CD4-positive, CD25-positive, alpha-beta regulatory T cell (primary cell): ENCODE results near the gene NLRC3. TPM values are rescaled to one million over a fixed set of nuclear protein-coding genes. Genes with fewer than 3 reads are reported as not detected.
A peak's percentile ranks its signal among the peaks of the same experiment; 100 is the strongest.

Experiments used
- ATAC-seq, 2 donors: fragments of 150-1000 bp; cut with Tn5 transposase; one replicate each; pipeline ENCODE4 v1.10.0; 2021; ENCODE audit warnings: low read depth in 2 of 2, moderate number of reproducible peaks in 2 of 2, moderate library complexity in 1 of 2
- DNase-seq, 3 donors: peaks; one replicate each; pipeline versions ENCODE4 v3.0.0 to v3.0.0-alpha.2; 2012 to 2022; ENCODE audit warnings: mixed read lengths in 1 of 3
- H3K27ac ChIP-seq: one replicate; pipeline ENCODE4 v1.7.0; 2013; ENCODE audit warnings: mild to moderate bottlenecking, low read length; ENCODE audit not compliant: insufficient read depth, poor library complexity, severe bottlenecking
- H3K27me3 ChIP-seq: one replicate; pipeline ENCODE4 v1.7.0; 2013; ENCODE audit warnings: low read length; ENCODE audit not compliant: control insufficient read depth, insufficient read depth
- H3K36me3 ChIP-seq: one replicate; pipeline ENCODE4 v1.7.0; 2013; ENCODE audit warnings: mild to moderate bottlenecking, low read length, moderate library complexity; ENCODE audit not compliant: control insufficient read depth, insufficient read depth
- H3K4me1 ChIP-seq: 2 replicates; pipeline ENCODE4 v1.7.0; 2013; ENCODE audit warnings: mild to moderate bottlenecking, low read length; ENCODE audit not compliant: insufficient read depth, control insufficient read depth, poor library complexity, severe bottlenecking
- H3K4me3 ChIP-seq: one replicate; pipeline ENCODE4 v1.7.0; 2013; ENCODE audit warnings: low read depth, mild to moderate bottlenecking, low read length, moderate library complexity
- H3K9me3 ChIP-seq, 2 experiments: 1 replicate in 1 of 2; 2 replicates in 1 of 2; pipeline ENCODE4 v1.7.0; 2013; ENCODE audit warnings: low read length in 2 of 2, mild to moderate bottlenecking in 1 of 2, moderate library complexity in 1 of 2; ENCODE audit not compliant: control insufficient read depth in 2 of 2
- H3K27ac Mint-ChIP-seq, 3 donors: one replicate each; pipeline ENCODE4 v1.8.0; 2020 to 2022; ENCODE audit warnings: mild to moderate bottlenecking in 3 of 3, mixed read lengths in 3 of 3, moderate library complexity in 2 of 3
- H3K27me3 Mint-ChIP-seq: one replicate; pipeline ENCODE4 v1.8.0; 2022; ENCODE audit warnings: mild to moderate bottlenecking, mixed read lengths
- H3K36me3 Mint-ChIP-seq: one replicate; pipeline ENCODE4 v1.8.0; 2020; ENCODE audit warnings: mixed read lengths
- H3K4me1 Mint-ChIP-seq, 4 donors: one replicate each; pipeline ENCODE4 v1.8.0; 2020 to 2022; ENCODE audit warnings: mixed read lengths in 4 of 4, mild to moderate bottlenecking in 1 of 4
- H3K4me3 Mint-ChIP-seq, 4 donors: one replicate each; pipeline ENCODE4 v1.8.0; 2020 to 2022; ENCODE audit warnings: mild to moderate bottlenecking in 4 of 4, mixed read lengths in 4 of 4, moderate library complexity in 3 of 4
- H3K9me3 Mint-ChIP-seq, 7 donors: one replicate each; pipeline ENCODE4 v1.8.0; 2020 to 2022; ENCODE audit warnings: mixed read lengths in 7 of 7, mild to moderate bottlenecking in 3 of 7, moderate library complexity in 2 of 7
- polyA plus RNA-seq, 4 donors: library from polyadenylated mRNA; unstranded; fragments of 300-500 nt; fragmentation: Illumina TruSeq; gene quantifications; one replicate each; pipeline ENCODE4 v1.2.3, GENCODE V29; 2021
- total RNA-seq: library from RNA; stranded (reverse); gene quantifications from one replicate; pipeline ENCODE4 v1.2.3, GENCODE V29; 2022

The NLRC3 gene
- total and polyA plus RNA-seq, 5 donors from 2014 or later, result 23.2 to 97.0 (median 28.2) TPM

DNA sequence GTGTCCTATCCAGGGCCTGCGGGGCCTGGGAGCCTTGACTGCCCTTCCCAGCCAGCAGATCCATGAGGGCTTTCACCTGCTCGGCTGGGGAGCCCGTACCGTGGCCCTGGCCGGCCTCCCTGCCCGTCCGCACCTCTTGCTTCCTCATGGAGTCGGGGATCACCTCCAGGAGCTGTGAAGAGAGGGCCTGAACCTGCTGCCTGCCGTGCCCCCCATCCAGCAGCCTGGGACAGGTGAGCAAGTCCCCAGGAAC, 12.4 kb downstream of the NLRC3 start:
- H3K4me3 ChIP-seq, result no peak overlapping the region
- no peak overlapping the region for H3K27ac Mint-ChIP-seq
- H3K4me1 Mint-ChIP-seq, result peaks cover 0 to 10% (median 2%) of the 10 kb centered on the region in 4 donors
- peaks cover 3% of the 10 kb centered on the region for H3K36me3 Mint-ChIP-seq
- no peaks in the 10 kb centered on the region for H3K9me3 Mint-ChIP-seq
- no peak overlapping the region for H3K27ac ChIP-seq
- no peaks in the 10 kb centered on the region for H3K4me1 ChIP-seq
- peaks cover 80% of the 10 kb centered on the region for H3K36me3 ChIP-seq
- ATAC-seq, result no peak
- H3K27me3 Mint-ChIP-seq, result no peaks in the 10 kb centered on the region
- no peaks in the 10 kb centered on the region for H3K9me3 ChIP-seq
- no peaks in the 10 kb centered on the region for H3K27me3 ChIP-seq
- no peak for DNase-seq
- no peak overlapping the region for H3K4me3 Mint-ChIP-seq

DNA sequence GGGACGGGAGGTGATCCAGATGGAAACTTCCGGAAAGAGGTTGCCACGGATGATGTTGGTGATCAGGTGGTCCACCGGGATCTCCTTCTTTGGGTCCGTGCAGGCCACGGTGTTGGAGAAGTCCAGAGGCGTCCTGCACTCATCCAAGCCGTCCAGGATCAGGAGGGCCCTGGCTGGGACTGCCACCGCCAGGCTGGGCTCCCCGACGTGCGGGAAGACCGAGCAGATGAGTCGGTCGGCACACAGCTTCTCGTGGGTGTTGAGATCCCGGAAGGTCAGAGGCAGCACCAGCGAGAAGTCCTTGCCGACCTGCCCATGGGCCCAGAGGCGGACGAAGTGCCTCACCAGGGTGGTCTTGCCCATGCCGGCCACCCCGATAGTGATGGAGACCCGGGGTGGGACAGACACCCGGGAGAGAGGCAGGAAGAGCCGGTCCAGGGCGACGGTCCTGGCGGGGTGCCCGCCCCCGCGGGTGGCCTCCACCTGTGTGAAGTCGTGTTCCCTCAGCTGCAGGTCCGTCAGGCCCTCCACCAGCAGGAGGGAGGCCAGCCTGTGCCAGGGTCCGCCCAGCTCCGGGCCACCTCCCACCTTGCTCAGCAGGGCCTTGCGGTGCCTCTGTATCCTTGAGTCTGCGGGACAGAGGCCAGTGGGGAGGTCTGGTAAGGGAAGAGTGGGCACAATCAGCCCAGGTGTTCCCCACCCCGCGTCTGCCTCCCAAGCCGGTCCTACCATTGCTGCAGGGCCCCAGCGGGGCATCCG, 12.9 kb downstream of the NLRC3 start:
- Histone ChIP-seq H3K9me3 (no peaks in the 10 kb centered on the region), H3K4me1 (no peaks in the 10 kb centered on the region), H3K27ac (no peak overlapping the region), H3K27me3 (no peaks in the 10 kb centered on the region), H3K4me3 (no peak overlapping the region), H3K36me3 (peaks cover 80% of the 10 kb centered on the region)
- Mint-ChIP-seq H3K9me3 (no peaks in the 10 kb centered on the region), H3K4me1 (peaks cover 0 to 7% (median 0%) of the 10 kb centered on the region in 4 donors), H3K4me3 (no peak overlapping the region), H3K27ac (no peak overlapping the region), H3K36me3 (peaks cover 3% of the 10 kb centered on the region), H3K27me3 (no peaks in the 10 kb centered on the region)
- ATAC-seq (no peak), DNase-seq (no peak)

DNA sequence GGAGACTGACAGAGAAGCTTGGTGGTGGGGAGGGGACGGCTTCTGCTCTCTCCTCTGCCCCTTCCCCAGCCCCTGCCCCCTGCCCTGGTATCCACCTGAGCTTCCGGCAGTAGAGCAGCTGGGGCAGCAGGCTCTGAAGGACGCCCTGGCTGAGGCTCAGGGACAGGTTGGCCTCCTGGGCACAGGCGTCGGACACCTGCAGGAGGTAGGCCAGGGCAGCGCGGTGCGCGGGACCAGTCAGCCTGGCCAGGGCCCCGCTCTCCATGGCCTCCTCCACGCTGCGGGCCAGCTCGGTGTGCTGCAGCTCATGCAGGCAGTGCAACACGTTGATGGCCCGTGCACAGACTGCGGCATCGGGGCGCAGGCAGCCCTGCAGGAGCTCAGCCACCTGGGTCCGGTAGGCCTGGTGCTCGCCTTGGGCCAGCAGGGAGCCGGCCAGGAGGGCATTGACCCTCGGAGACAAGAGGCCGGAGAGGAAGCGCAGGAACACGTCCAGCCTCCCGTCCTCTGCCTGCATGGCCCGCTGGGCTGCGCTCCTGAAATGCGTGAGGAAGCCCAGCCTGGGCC, 14.2 kb downstream of the NLRC3 start:
- peaks cover 86% of the 10 kb centered on the region for H3K36me3 ChIP-seq
- peaks cover 8% of the 10 kb centered on the region for H3K36me3 Mint-ChIP-seq
- no peak for ATAC-seq

DNA sequence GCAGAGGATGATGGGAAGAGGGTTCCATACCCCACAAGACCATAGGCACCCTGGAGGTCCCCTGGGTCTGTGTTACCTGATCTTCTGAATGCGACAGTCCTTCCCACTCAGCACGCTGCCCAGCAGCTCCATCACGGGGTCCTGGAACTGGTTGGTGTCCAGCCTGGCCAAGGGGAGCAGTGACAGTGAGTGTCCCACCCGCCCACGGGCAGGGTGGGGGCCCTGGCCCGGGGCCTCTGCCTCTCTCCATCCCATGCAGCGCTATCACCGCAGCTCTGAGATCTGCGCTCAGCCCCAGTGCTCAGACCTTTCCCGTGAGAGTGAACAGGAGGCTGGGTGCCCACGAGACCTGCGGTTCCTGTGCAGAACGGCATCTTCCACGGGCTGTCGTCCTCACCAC, 15.6 kb downstream of the NLRC3 start:
- no peak overlapping the region for H3K27ac Mint-ChIP-seq
- Histone ChIP-seq H3K4me1 (no peaks in the 10 kb centered on the region), H3K4me3 (no peak overlapping the region), H3K36me3 (peaks cover 89% of the 10 kb centered on the region), H3K27me3 (no peaks in the 10 kb centered on the region), H3K9me3 (no peaks in the 10 kb centered on the region), H3K27ac (no peak overlapping the region)
- H3K4me1 Mint-ChIP-seq, result no peaks in the 10 kb centered on the region
- no peaks in the 10 kb centered on the region for H3K27me3 Mint-ChIP-seq
- H3K9me3 Mint-ChIP-seq, result no peaks in the 10 kb centered on the region
- no peak overlapping the region for H3K4me3 Mint-ChIP-seq
- ATAC-seq (no peak), DNase-seq (no peak)
- peaks cover 17% of the 10 kb centered on the region for H3K36me3 Mint-ChIP-seq

More for the DNA sequence above, 14.2 kb downstream of the NLRC3 start:
- H3K4me3 ChIP-seq, result no peak overlapping the region
- H3K27me3 ChIP-seq, result no peaks in the 10 kb centered on the region
- no peaks in the 10 kb centered on the region for H3K4me1 ChIP-seq
- H3K4me3 Mint-ChIP-seq, result no peak overlapping the region
- H3K27ac Mint-ChIP-seq, result no peak overlapping the region
- H3K27ac ChIP-seq, result no peak overlapping the region
- H3K9me3 ChIP-seq, result no peaks in the 10 kb centered on the region
- peaks cover 0 to 3% (median 0%) of the 10 kb centered on the region in 4 donors for H3K4me1 Mint-ChIP-seq
- no peak for DNase-seq
- no peaks in the 10 kb centered on the region for H3K27me3 Mint-ChIP-seq
- no peaks in the 10 kb centered on the region for H3K9me3 Mint-ChIP-seq

DNA sequence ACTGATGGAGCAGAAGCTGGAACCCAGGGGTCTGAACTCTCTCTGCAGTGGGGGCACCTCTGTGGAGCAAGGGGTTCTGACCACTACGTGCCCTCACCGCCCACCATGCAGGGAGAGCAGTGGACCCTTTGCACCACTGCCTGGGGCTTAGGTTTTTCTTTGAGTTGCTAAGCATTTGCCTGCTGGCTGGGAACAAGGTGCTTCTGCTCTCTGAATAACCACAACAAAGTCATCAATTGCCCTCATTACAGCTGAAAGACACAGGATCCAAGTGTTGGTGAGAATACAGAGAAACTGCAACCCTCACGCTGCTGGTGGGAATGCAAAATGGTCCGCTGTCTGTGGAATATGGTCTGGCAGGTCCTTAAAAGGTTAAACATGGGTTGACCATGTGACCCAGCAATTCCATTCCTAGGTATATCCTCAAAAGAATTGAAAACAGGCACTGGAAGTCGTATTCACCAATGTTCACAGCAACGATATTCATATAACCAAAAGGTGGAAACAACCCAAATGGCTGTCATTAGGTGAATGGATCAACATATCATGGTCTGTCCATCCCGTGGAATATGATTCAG, 22.8 kb downstream of the NLRC3 start:
- DNase-seq (no peak), ATAC-seq (no peak)
- Histone ChIP-seq H3K4me1 (no peaks in the 10 kb centered on the region), H3K4me3 (no peak overlapping the region), H3K36me3 (peaks cover 90% of the 10 kb centered on the region), H3K27me3 (no peaks in the 10 kb centered on the region), H3K9me3 (no peaks in the 10 kb centered on the region), H3K27ac (no peak overlapping the region)
- Mint-ChIP-seq H3K27ac (peak overlapping the region in 2 of 3 donors; percentile 60 to 67), H3K9me3 (no peaks in the 10 kb centered on the region), H3K27me3 (no peaks in the 10 kb centered on the region), H3K36me3 (peaks cover 49% of the 10 kb centered on the region), H3K4me3 (no peak overlapping the region), H3K4me1 (peaks cover 0 to 4% (median under 1%) of the 10 kb centered on the region in 4 donors)

DNA sequence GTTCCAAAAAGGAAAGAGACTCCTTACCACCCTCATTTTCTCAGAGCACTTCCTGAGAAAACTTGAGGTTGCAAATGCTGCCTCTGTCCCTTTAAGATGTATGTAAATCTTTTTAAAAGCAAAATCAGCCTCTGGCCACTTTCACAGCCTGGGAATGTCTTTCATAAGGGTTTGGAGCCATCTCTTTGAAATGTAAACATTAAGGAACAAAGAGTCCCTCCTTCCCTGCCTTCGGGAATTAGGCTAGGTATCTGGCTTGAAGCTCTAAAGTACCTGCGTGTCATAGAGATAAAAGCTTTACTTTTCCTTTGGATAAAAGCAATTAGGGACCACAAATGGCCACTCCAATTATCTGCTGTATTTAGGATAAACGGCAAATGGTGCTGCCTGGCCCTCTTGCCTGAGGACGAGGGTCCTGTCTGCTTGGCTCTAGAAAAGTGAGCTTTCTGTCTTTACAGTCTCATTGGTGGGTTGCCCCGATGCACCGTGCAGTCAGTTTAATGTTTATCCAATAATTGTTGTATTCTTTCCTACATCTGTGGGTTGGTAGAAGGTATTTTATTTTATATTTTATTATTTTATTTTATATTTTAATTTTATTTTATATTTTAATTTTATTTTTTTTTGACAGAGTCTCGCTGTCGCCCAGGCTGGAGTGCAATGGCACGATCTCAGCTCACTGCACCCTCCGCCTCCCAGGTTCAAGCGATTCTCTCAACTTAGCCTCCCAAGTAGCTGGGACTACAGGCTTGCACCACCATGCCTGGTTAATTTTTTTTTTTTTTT, 23.9 kb downstream of the NLRC3 start:
- ATAC-seq, result no peak

DNA sequence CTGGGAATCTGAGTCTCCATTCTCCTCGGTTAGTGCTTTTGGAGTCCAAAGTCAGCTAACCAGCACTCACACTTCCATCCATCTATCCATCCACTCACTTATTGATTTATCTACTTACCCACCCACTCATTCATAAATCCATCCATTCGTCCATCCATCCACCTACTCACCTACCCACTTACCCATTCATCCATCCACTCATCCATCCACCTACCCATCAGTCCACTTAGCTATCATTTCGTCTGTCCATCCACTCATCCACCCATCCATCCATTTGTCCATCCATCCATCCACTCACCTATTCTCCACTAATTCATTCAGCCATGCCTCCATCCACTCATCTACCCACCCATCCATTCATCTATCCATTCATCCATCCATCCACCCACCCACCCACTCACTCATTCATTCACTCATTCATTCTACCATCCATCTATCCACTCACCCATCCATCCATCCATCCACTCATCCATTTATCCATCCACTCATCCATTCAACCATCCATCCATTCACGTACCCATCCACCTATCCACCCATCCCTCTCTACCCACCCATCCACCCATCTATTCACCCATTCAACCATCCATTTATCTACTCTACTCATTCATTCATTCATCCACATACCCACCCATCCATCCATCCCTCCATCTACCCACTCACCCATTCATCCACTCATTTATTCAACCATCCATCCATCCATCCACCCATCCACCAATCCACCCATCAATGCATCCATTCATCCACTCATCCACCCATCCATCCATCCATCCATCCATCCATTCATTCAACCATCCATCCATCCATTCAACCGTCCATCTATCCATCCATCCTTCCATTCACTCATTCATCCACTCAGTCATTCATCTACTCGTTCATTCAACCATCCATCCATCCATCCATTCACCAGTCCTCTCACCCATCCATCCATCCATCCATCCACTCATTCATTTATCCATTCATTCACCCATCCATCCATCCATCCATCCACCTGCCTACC, 26.1 kb downstream of the NLRC3 start:
- H3K36me3 ChIP-seq, result peaks cover 90% of the 10 kb centered on the region
- Mint-ChIP-seq H3K4me3 (no peak overlapping the region), H3K27ac (peak overlapping the region in 1 of 3 donors; percentile 73), H3K9me3 (no peaks in the 10 kb centered on the region), H3K36me3 (peaks cover 49% of the 10 kb centered on the region), H3K4me1 (peaks cover 0 to 11% (median under 1%) of the 10 kb centered on the region in 4 donors), H3K27me3 (no peaks in the 10 kb centered on the region)
- H3K27ac ChIP-seq, result no peak overlapping the region
- no peak for ATAC-seq
- no peaks in the 10 kb centered on the region for H3K27me3 ChIP-seq
- H3K4me3 ChIP-seq, result no peak overlapping the region
- H3K4me1 ChIP-seq, result no peaks in the 10 kb centered on the region
- no peak for DNase-seq
- H3K9me3 ChIP-seq, result no peaks in the 10 kb centered on the region

More for the DNA sequence above, 23.9 kb downstream of the NLRC3 start:
- H3K4me3 ChIP-seq, result no peak overlapping the region
- Mint-ChIP-seq H3K4me3 (no peak overlapping the region), H3K4me1 (peaks cover 0 to 4% (median under 1%) of the 10 kb centered on the region in 4 donors), H3K36me3 (peaks cover 50% of the 10 kb centered on the region), H3K27ac (no peak overlapping the region), H3K9me3 (no peaks in the 10 kb centered on the region), H3K27me3 (no peaks in the 10 kb centered on the region)
- no peaks in the 10 kb centered on the region for H3K27me3 ChIP-seq
- DNase-seq, result no peak
- H3K36me3 ChIP-seq, result peaks cover 91% of the 10 kb centered on the region
- no peaks in the 10 kb centered on the region for H3K4me1 ChIP-seq
- no peaks in the 10 kb centered on the region for H3K9me3 ChIP-seq
- H3K27ac ChIP-seq, result no peak overlapping the region
